ENCODE data around the gene DLG2.

GRCh38 chr11:84757711-84758110 lies 869.4 kb downstream of the DLG2 start:
- TF ChIP-seq, protein P1, sequence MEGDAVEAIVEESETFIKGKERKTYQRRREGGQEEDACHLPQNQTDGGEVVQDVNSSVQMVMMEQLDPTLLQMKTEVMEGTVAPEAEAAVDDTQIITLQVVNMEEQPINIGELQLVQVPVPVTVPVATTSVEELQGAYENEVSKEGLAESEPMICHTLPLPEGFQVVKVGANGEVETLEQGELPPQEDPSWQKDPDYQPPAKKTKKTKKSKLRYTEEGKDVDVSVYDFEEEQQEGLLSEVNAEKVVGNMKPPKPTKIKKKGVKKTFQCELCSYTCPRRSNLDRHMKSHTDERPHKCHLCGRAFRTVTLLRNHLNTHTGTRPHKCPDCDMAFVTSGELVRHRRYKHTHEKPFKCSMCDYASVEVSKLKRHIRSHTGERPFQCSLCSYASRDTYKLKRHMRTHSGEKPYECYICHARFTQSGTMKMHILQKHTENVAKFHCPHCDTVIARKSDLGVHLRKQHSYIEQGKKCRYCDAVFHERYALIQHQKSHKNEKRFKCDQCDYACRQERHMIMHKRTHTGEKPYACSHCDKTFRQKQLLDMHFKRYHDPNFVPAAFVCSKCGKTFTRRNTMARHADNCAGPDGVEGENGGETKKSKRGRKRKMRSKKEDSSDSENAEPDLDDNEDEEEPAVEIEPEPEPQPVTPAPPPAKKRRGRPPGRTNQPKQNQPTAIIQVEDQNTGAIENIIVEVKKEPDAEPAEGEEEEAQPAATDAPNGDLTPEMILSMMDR (conservative IDR thresholded peaks at IDR 0.05; ENCODE audit: low read length) = no peak
- TF ChIP-seq EZH2phosphoT487 (IDR thresholded peaks at IDR 0.05; ENCODE audit: borderline replicate concordance, low read depth, low read length) = no peak
